Measurements from ENCODE around the gene TP73.

- no peak for TF ChIP-seq ZNF8 (CRISPR knock-in tag; IDR thresholded peaks at IDR 0.05)
- TF ChIP-seq ZFP30 (CRISPR knock-in tag; IDR thresholded peaks at IDR 0.05): no peak
- TF ChIP-seq, protein P1, sequence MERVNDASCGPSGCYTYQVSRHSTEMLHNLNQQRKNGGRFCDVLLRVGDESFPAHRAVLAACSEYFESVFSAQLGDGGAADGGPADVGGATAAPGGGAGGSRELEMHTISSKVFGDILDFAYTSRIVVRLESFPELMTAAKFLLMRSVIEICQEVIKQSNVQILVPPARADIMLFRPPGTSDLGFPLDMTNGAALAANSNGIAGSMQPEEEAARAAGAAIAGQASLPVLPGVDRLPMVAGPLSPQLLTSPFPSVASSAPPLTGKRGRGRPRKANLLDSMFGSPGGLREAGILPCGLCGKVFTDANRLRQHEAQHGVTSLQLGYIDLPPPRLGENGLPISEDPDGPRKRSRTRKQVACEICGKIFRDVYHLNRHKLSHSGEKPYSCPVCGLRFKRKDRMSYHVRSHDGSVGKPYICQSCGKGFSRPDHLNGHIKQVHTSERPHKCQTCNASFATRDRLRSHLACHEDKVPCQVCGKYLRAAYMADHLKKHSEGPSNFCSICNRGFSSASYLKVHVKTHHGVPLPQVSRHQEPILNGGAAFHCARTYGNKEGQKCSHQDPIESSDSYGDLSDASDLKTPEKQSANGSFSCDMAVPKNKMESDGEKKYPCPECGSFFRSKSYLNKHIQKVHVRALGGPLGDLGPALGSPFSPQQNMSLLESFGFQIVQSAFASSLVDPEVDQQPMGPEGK (CRISPR knock-in tag; IDR thresholded peaks at IDR 0.05; ENCODE audit: borderline replicate concordance): no peak
- no peak for TF ChIP-seq ISL1 (CRISPR knock-in tag; IDR thresholded peaks at IDR 0.05)
- no peak for TF ChIP-seq BACH2 (CRISPR knock-in tag; IDR thresholded peaks at IDR 0.05; ENCODE audit: borderline replicate concordance)
- no peak for TF ChIP-seq TCF4 (CRISPR knock-in tag; IDR thresholded peaks at IDR 0.05; ENCODE audit: borderline replicate concordance)
- TF ChIP-seq ZNF565 (CRISPR knock-in tag; conservative IDR thresholded peaks at IDR 0.05; ENCODE audit: low read depth): no peak
- TF ChIP-seq ZFP3 (CRISPR knock-in tag; IDR thresholded peaks at IDR 0.05): no peak
- no peak for TF ChIP-seq SNAI2 (CRISPR knock-in tag; IDR thresholded peaks at IDR 0.05)
- TF ChIP-seq RARB (CRISPR knock-in tag; IDR thresholded peaks at IDR 0.05): no peak
- TF ChIP-seq TSHZ2 (CRISPR knock-in tag; IDR thresholded peaks at IDR 0.05): no peak
Measured at GRCh38 chr1:3699596-3699995, 47.3 kb downstream of the TP73 start.

All from SK-N-SH treated with all-trans-retinoic acid at 6 μM for 48 hours (cell line).